Activated B cell treated with CpG ODN at 0.5 μM for 24 hours (primary cell): ENCODE data around the gene SPRYD3. TPM values are rescaled to one million over a fixed set of nuclear protein-coding genes. Genes with fewer than 3 reads are reported as not detected.

Experiments
- ATAC-seq: fragments of 200-7000 bp; cut with Tn5 transposase; one replicate; pipeline ENCODE4 v1.10.0; 2021; ENCODE audit warnings: low read depth, mild to moderate bottlenecking, moderate library complexity
- CTCF ChIA-PET: fragments of 350-600 bp; sonication (Branson Sonifier 250); formaldehyde crosslinking; loops from one replicate; lab custom pipeline; 2021; ENCODE audit warnings: antibody characterized with exemption; lab: Charles Lee
- POLR2A ChIA-PET: fragments of 350-600 bp; sonication (Branson Sonifier 250); formaldehyde crosslinking; loops from one replicate; lab custom pipeline; 2021; ENCODE audit warnings: antibody characterized with exemption; lab: Charles Lee
- DNase-seq: peaks from one replicate; pipeline ENCODE4 v3.0.0; 2022
- H3K27ac Mint-ChIP-seq: one replicate; pipeline ENCODE4 v1.8.0; 2020; ENCODE audit warnings: mixed read lengths
- H3K27me3 Mint-ChIP-seq: one replicate; pipeline ENCODE4 v1.8.0; 2021; ENCODE audit warnings: mixed read lengths
- H3K36me3 Mint-ChIP-seq: one replicate; pipeline ENCODE4 v1.8.0; 2021; ENCODE audit warnings: low read depth, mixed read lengths
- H3K4me1 Mint-ChIP-seq: one replicate; pipeline ENCODE4 v1.8.0; 2021; ENCODE audit warnings: mixed read lengths
- H3K4me3 Mint-ChIP-seq: one replicate; pipeline ENCODE4 v1.8.0; 2020; ENCODE audit warnings: mild to moderate bottlenecking, mixed read lengths
- H3K9me3 Mint-ChIP-seq: one replicate; pipeline ENCODE4 v1.8.0; 2020; ENCODE audit warnings: mixed read lengths
- intact Hi-C: fragments of 100-400 bp; cut with micrococcal nuclease; formaldehyde crosslinking; loops from one replicate; pipeline ENCODE4 v1.15.1; 2024
- total RNA-seq: library from RNA; stranded (reverse); gene quantifications from 2 replicates; pipeline ENCODE4 v1.2.3, GENCODE V29; 2022
- TF ChIP-seq, protein P1 (sequence below): fragments of 200-600 bp; IDR thresholded peaks from one replicate; pipeline ENCODE4 v1.8.0; 2022; ENCODE audit warnings: antibody characterized with exemption, mild to moderate bottlenecking

Gene SPRYD3
- total RNA-seq, 1 donor from 2014 or later, result 33.9 TPM

DNA sequence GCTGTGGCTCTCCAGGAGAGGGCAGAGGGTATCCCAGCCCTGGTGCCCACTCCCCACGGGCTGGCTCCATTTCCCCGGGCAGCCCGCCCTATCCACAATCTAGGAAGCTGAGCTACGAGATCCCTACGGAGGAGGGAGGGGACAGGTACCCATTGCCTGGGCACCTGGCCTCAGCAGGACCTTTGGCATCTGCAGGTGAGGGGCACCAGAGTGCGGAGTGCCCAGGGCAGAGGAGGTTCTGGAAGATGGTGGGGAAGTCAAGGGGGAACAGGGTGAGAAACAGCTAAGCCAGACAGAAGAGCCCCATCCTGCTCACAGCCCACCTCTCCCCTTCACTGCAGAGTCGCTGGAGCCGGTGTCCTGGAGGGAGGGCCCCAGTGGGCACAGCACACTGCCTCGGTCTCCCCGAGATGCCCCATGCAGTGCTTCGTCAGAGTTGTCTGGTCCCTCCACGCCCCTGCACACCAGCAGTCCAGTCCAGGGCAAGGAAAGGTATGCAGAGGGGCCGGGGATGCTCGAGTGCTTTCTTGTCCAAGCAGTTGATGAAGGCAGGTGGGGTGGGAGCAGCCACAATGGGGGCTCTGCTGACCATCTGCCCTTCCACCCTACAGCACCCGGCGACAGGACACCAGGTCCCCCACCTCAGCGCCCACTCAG is 19.0 kb downstream of the SPRYD3 start:
- TF ChIP-seq, protein P1, sequence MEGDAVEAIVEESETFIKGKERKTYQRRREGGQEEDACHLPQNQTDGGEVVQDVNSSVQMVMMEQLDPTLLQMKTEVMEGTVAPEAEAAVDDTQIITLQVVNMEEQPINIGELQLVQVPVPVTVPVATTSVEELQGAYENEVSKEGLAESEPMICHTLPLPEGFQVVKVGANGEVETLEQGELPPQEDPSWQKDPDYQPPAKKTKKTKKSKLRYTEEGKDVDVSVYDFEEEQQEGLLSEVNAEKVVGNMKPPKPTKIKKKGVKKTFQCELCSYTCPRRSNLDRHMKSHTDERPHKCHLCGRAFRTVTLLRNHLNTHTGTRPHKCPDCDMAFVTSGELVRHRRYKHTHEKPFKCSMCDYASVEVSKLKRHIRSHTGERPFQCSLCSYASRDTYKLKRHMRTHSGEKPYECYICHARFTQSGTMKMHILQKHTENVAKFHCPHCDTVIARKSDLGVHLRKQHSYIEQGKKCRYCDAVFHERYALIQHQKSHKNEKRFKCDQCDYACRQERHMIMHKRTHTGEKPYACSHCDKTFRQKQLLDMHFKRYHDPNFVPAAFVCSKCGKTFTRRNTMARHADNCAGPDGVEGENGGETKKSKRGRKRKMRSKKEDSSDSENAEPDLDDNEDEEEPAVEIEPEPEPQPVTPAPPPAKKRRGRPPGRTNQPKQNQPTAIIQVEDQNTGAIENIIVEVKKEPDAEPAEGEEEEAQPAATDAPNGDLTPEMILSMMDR, result no peak
- no peak overlapping the region for H3K4me3 Mint-ChIP-seq
- H3K36me3 Mint-ChIP-seq, result peaks cover 20% of the 10 kb centered on the region
- ATAC-seq (no peak), DNase-seq (no peak)
- H3K27me3 Mint-ChIP-seq, result peaks cover 6% of the 10 kb centered on the region
- no peaks in the 10 kb centered on the region for H3K9me3 Mint-ChIP-seq
- H3K4me1 Mint-ChIP-seq, result no peaks in the 10 kb centered on the region
- no peak overlapping the region for H3K27ac Mint-ChIP-seq
- intact Hi-C loops, result no loop called here
- ChIA-PET POLR2A (no interaction called here), CTCF (interaction anchor here (1.3 kb wide), 1 partner anchor 13 kb away, joined by 3 read pairs; no protein-coding TSS in a partner anchor)

DNA sequence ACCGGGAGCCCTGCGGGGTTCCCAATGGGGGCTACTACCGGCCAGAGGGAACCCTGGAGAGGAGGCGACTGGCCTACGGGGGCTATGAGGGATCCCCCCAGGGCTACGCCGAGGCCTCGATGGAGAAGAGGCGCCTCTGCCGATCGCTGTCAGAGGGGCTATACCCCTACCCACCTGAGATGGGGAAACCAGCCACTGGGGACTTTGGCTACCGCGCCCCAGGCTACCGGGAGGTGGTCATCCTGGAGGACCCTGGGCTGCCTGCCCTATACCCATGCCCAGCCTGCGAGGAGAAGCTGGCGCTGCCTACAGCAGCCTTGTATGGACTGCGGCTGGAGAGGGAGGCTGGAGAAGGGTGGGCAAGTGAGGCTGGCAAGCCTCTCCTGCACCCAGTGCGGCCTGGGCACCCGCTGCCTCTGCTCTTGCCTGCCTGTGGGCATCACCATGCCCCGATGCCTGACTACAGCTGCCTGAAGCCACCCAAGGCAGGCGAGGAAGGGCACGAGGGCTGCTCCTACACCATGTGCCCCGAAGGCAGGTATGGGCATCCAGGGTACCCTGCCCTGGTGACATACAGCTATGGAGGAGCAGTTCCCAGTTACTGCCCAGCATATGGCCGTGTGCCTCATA is 19.6 kb downstream of the SPRYD3 start:
- CTCF ChIA-PET, result no interaction called here
- peaks cover 13% of the 10 kb centered on the region for H3K36me3 Mint-ChIP-seq
- POLR2A ChIA-PET, result no interaction called here
- no peak overlapping the region for H3K27ac Mint-ChIP-seq
- H3K4me3 Mint-ChIP-seq, result no peak overlapping the region
- ATAC-seq (no peak), DNase-seq (no peak)
- no peaks in the 10 kb centered on the region for H3K4me1 Mint-ChIP-seq
- no peaks in the 10 kb centered on the region for H3K9me3 Mint-ChIP-seq
- intact Hi-C loops, result no loop called here
- TF ChIP-seq, protein P1, result no peak
- H3K27me3 Mint-ChIP-seq, result peaks cover 6% of the 10 kb centered on the region

DNA sequence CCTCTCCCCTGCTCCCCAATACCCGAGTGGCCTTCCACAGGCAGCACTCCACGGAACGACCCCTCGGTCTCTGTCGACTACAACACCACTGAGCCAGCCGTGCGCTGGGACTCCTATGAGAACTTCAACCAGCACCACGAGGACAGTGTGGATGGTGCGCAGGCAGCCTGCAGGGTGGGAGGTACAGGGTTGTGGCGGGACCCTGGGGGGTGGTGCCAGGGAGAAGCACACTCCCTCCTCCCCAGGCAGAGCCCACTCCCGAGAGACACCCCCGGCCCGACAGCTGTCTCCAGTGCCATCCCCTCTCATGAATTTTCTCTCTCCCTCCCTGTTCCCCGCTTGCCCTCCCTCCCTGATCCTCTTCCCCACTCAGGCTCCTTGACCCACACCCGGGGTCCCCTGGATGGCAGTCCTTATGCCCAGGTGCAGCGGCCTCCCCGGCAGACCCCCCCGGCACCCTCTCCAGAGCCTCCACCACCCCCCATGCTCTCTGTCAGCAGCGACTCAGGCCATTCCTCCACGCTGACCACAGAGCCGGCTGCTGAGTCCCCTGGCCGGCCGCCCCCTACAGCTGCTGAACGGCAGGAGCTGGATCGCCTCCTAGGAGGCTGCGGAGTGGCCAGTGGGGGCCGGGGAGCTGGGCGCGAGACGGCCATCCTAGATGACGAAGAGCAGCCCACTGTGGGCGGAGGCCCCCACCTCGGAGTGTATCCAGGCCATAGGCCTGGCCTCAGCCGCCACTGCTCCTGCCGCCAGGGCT is 20.3 kb downstream of the SPRYD3 start:
- TF ChIP-seq, protein P1, result no peak
- intact Hi-C loops, result no loop called here
- no peak for DNase-seq
- Mint-ChIP-seq H3K27me3 (peaks cover 6% of the 10 kb centered on the region), H3K4me3 (no peak overlapping the region), H3K9me3 (no peaks in the 10 kb centered on the region), H3K27ac (no peak overlapping the region), H3K4me1 (peaks cover 5% of the 10 kb centered on the region), H3K36me3 (peaks cover 9% of the 10 kb centered on the region)
- ATAC-seq, result no peak
- POLR2A ChIA-PET, result no interaction called here
- CTCF ChIA-PET, result no interaction called here

DNA sequence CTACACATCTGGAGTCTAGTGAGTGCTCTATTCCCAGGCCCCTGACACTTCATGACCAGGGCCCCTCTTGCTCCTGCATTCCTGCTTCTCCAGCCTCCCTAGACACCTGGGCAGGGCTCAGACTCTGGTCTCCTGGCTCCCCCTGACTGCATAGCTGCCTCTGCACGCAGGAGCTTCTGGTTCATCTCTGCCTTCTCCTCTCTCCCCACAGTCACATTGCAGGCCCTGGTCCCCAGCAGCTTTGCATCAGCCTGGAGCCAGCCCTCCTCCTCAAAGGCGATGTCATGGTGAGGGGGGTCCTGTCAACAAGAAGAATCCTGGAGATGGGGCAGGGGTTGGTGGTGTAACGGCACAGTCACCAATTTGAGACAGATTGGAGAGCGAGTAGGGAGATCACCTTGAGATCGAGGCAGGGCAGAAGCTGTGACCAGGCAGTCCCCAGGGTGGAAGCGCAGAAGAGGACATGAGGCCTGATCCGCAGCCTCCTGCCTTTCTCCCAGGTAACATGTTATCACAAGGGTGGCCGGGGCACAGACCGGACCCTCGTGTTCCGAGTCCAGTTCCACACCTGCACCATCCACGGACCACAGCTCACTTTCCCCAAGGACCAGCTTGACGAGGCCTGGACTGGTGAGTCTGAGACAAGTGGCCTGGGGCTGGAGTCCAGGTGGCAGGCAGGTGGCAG is 21.2 kb downstream of the SPRYD3 start:
- peaks cover 6% of the 10 kb centered on the region for H3K27me3 Mint-ChIP-seq
- ATAC-seq (no peak), DNase-seq (no peak)
- intact Hi-C loops, result no loop called here
- no peak overlapping the region for H3K4me3 Mint-ChIP-seq
- H3K4me1 Mint-ChIP-seq, result peaks cover 10% of the 10 kb centered on the region
- CTCF ChIA-PET, result interaction anchor here (1.7 kb wide), 1 partner anchor 8 kb away, joined by 6 read pairs; no protein-coding TSS in a partner anchor
- H3K27ac Mint-ChIP-seq, result no peak overlapping the region
- peaks cover 2% of the 10 kb centered on the region for H3K36me3 Mint-ChIP-seq
- POLR2A ChIA-PET, result interaction anchor here (0.6 kb wide), 1 partner anchor 23 kb away, joined by 3 read pairs; no protein-coding TSS in a partner anchor
- H3K9me3 Mint-ChIP-seq, result no peaks in the 10 kb centered on the region
- TF ChIP-seq, protein P1, result no peak
